ENCODE data around the gene TLCD1.

The TLCD1 gene, protein sequence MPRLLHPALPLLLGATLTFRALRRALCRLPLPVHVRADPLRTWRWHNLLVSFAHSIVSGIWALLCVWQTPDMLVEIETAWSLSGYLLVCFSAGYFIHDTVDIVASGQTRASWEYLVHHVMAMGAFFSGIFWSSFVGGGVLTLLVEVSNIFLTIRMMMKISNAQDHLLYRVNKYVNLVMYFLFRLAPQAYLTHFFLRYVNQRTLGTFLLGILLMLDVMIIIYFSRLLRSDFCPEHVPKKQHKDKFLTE

GRCh38 chr17:28726226-28726626 lies at the start of gene TLCD1:
TLCD1 (minus strand) TSS chr17:28726233; CDS start chr17:28726097, 136 bp downstream.
- DNase-seq: no peak

GRCh38 chr17:28774206-28774605 lies 48.2 kb upstream of the TLCD1 start:
- DNase-seq: no peak

GRCh38 chr17:28773736-28774135 lies 47.7 kb upstream of the TLCD1 start:
- no peak for DNase-seq

- no peak for DNase-seq
Observed at GRCh38 chr17:28765038-28765437, 39.0 kb upstream of the TLCD1 start.

GRCh38 chr17:28763804-28764266 lies 37.8 kb upstream of the TLCD1 start:
- no peak for DNase-seq

GRCh38 chr17:28763137-28763799 lies 37.2 kb upstream of the TLCD1 start:
- DNase-seq: no peak

GRCh38 chr17:28760601-28761562 lies 34.8 kb upstream of the TLCD1 start:
- DNase-seq: no peak

DNA sequence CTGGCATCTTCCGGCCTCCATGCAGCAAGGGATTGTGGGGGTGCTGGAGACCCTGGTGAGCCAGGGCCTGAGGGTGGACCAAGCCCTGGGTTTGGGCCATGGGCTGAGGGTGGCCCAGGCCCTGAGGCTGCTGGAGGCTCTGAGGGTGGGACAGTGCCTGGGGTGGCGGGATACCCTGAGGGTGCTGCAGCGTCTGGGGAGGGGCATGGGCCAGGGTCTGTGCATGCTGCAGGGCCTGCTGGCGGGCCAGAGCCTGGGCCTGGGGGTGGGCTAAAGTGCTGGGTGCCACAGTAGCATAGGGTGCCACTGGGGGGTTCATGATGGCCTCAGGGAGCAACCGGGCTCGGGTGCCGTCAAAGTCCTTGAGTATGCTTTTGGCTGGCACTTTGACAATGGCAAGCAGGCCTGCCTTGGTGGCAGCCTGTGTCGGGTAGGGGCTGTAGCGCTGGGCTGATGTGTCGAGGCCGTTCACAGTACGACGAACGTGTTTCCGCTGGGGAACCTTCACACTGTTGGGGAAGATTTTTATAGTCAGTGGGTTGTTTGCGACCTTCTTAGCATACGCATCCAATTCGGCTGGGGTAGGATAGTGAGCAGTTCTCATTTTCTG lies 33.3 kb upstream of the TLCD1 start:
- no peak for DNase-seq

GRCh38 chr17:28758411-28759121 lies 32.5 kb upstream of the TLCD1 start:
- no peak for DNase-seq

DNA sequence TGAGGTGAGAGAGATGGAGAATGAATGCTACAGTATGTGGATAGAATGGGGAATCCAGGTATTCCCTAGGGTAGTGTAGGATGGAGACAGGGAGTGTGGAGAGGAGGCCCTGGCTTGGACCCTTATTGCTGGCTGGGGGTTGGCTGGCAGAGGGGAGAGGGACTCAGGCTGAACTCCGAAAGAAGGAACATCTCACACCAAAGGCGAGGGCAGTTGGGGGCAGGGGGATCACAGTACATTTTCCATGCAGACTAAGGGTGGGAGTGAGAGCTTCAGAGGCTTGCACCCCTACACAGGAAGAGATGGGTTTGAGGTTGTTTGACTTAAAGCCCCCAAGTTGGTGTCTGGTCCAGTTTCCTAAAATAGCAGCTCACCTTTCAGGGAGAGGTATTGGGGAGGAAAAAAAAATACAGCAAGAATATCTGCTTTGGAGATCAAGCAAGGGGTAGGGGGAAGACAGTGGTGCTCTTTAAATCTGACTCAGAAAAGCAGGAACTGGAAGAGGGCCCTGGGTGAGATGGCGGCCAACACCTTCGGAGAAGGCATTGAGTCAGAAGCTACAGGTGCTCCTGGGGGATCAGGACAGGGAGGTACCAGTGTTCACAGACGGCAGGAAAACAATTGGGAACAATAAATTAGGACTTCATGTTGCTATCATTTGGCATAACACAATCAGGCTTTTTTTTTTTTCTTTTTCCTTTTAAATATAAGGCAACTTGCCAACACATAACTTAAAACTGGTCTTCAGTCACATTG lies 30.2 kb upstream of the TLCD1 start:
- no peak for DNase-seq

GRCh38 chr17:28755486-28755885 lies 29.5 kb upstream of the TLCD1 start:
- DNase-seq: no peak

DNA sequence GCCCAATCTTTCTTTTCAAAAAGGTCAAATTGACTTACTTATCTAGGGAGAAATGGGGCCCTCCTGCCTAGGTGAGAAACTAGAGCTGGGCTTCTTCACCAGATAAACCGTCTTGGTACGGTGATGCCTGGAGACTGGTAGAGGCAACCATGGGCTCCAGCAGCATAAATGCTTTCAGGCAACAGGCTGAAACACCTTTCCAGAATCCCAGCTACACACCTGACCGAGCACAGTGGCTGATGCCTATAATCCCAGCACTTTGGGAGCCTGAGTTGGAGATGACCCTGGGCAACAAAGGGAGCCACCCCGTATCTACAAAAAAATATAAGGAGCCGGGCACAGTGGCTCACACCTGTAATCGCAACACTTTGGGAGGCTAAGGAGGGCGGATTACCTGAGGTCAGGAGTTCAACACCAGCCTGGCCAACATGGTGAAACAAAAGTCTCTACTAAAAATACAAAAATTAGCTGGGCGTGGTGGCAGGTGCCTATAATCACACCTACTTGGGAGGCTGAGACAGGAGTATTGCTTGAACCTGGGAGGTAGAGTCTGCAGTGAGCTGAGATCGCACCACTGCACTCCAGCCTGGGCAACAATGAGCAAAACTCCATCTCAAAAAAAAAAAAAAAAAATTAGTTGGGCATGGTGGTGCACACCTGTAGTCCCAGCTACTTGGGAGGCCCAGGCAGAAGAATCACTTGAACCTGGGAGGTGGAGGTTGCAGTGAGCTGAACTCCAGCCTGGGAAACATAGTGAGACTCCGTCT lies 25.8 kb upstream of the TLCD1 start:
- no peak for DNase-seq

GRCh38 chr17:28750178-28751047 lies 24.4 kb upstream of the TLCD1 start:
- DNase-seq: no peak

GRCh38 chr17:28749516-28750177 lies 23.6 kb upstream of the TLCD1 start:
- no peak for DNase-seq

- DNase-seq: no peak
Observed at GRCh38 chr17:28748852-28749515, 23.0 kb upstream of the TLCD1 start.

DNA sequence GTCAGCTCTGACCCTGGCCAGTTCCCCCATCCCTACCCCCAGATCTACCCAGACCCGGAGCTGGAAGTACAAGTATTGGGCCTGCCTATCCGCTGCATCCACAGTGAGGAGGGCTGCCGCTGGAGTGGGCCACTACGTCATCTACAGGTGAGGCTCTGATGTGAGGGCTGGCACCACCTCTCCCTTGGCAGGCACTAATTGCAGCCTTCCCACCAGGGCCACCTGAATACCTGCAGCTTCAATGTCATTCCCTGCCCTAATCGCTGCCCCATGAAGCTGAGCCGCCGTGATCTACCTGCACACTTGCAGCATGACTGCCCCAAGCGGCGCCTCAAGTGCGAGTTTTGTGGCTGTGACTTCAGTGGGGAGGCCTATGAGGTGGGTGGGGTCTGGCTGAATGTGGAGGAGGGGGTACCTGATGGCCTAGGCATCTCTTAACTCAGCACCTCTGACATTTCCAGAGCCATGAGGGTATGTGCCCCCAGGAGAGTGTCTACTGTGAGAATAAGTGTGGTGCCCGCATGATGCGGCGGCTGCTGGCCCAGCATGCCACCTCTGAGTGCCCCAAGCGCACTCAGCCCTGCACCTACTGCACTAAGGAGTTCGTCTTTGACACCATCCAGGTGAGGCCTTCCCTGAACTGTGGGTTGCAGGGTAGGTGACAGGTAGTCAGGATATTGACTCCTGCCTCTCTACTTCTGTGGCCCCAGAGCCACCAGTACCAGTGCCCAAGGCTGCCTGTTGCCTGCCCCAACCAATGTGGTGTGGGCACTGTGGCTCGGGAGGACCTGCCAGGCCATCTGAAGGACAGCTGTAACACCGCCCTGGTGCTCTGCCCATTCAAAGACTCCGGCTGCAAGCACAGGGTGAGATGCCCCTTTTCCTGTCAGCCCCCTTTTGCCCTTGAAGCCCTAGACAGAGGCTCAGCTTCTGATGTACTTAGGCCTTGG lies 22.0 kb upstream of the TLCD1 start:
- DNase-seq: no peak

- DNase-seq: no peak
Observed at GRCh38 chr17:28747051-28747691, 21.1 kb upstream of the TLCD1 start.

All from cortex of kidney (tissue), 1 donor.